ENCODE data around the gene GPANK1. TPM values are rescaled to one million over a fixed set of nuclear protein-coding genes. Genes with fewer than 3 reads are reported as not detected.
A peak's percentile ranks its signal among the peaks of the same experiment; 100 is the strongest.

Gene GPANK1
- total RNA-seq, 5 donors from 2014 or later (not counting 1 experiment from before 2014, with no cell fraction given): 13.0 to 27.6 (median 23.3) TPM

GRCh38 chr6:31666337-31666965, 1.7 kb upstream of the GPANK1 start:
- peak overlapping the region; percentile 94 to 97 (median 95) for H3K4me3 Mint-ChIP-seq
- DNase-seq (no peak), ATAC-seq (replicated peaks in 1 of 4) (no peak)
- peaks cover 51 to 63% (median 58%) of the 10 kb centered on the region in 3 donors for H3K4me1 Mint-ChIP-seq
- POLR2A ChIA-PET: interaction anchor here (0.6 to 0.7 kb wide), 2 partner anchors 47 to 125 kb away, joined by 3 to 6 read pairs; no protein-coding TSS in a partner anchor
- H3K4me3 ChIP-seq (ENCODE audit: control insufficient read depth in 1 of 2, extremely low read depth in 1 of 2, low read length in 1 of 2): peak overlapping the region; percentile 86 to 90
- peaks cover 48% of the 10 kb centered on the region for H3K36me3 Mint-ChIP-seq
- peaks cover 18 to 62% of the 10 kb centered on the region in 2 donors for H3K36me3 ChIP-seq (ENCODE audit: control insufficient read depth in 2 of 2, extremely low read depth in 1 of 2, insufficient read depth in 1 of 2, low read length in 1 of 2)
- H3K27me3 ChIP-seq (replicated peaks in 1 of 2; ENCODE audit: control insufficient read depth in 2 of 2, extremely low read depth in 1 of 2, insufficient read depth in 2 of 2, low read length in 1 of 2): no peaks in the 10 kb centered on the region
- CTCF ChIA-PET: interaction anchor here (0.7 to 1.2 kb wide), 2 partner anchors 13 to 164 kb away, joined by 3 read pairs; partner anchors contain the start of gene BAG6 (in 1 of the 2)
- peak overlapping the region; percentile 50 for H3K27ac ChIP-seq (ENCODE audit: low read length)
- no peaks in the 10 kb centered on the region for H3K27me3 Mint-ChIP-seq
- peak overlapping the region; percentile 98 to 99 for H3K27ac Mint-ChIP-seq
- peaks cover 19 to 56% of the 10 kb centered on the region in 2 experiments for H3K4me1 ChIP-seq (ENCODE audit: control insufficient read depth in 1 of 2, extremely low read depth in 1 of 2, insufficient read depth in 2 of 2, low read length in 2 of 2)
- H3K9me3 ChIP-seq: no peaks in the 10 kb centered on the region
- 1% methylated on average over 12 of the region's 15 CpGs for WGBS (ENCODE audit: insufficient coverage)
- H3K9me3 Mint-ChIP-seq: no peaks in the 10 kb centered on the region

- Mint-ChIP-seq H3K27ac (peak within 1 kb of the TSS; percentile 98 to 99), H3K4me3 (peak within 1 kb of the TSS; percentile 94 to 97 (median 95)), H3K27me3 (no peaks in the 10 kb centered on the region), H3K36me3 (peaks cover 43% of the 10 kb centered on the region), H3K9me3 (no peaks in the 10 kb centered on the region), H3K4me1 (peaks cover 57 to 69% (median 64%) of the 10 kb centered on the region in 3 donors)
- Histone ChIP-seq H3K4me3 (ENCODE audit: control insufficient read depth in 1 of 2, extremely low read depth in 1 of 2, low read length in 1 of 2) (peak within 1 kb of the TSS; percentile 86 to 90), H3K36me3 (ENCODE audit: control insufficient read depth in 2 of 2, extremely low read depth in 1 of 2, insufficient read depth in 1 of 2, low read length in 1 of 2) (peaks cover 18 to 55% of the 10 kb centered on the region in 2 donors), H3K27ac (ENCODE audit: low read length) (peak within 1 kb of the TSS; percentile 97), H3K9me3 (no peaks in the 10 kb centered on the region), H3K27me3 (replicated peaks in 1 of 2; ENCODE audit: control insufficient read depth in 2 of 2, extremely low read depth in 1 of 2, insufficient read depth in 2 of 2, low read length in 1 of 2) (no peaks in the 10 kb centered on the region), H3K4me1 (ENCODE audit: control insufficient read depth in 1 of 2, extremely low read depth in 1 of 2, insufficient read depth in 2 of 2, low read length in 2 of 2) (peaks cover 19 to 63% of the 10 kb centered on the region in 2 experiments)
- peak; percentile 87 to 93 (median 88) for ATAC-seq (replicated peaks in 1 of 4)
- DNase-seq: peak; percentile 94 to 99 (median 98)
- ChIA-PET POLR2A (interaction anchor here (0.6 to 1.2 kb wide), 4 partner anchors 14 to 197 kb away, joined by 4 to 11 read pairs (median 6); partner anchors contain the start of genes BAG6 (in 1 of the 2) and NEU1 (in 1 of the 2)), CTCF (interaction anchor here (0.5 to 1.2 kb wide), 7 partner anchors 13 to 220 kb away, joined by 3 to 10 read pairs (median 3); partner anchors contain the start of genes ABHD16A (in 1 of the 2), BAG6 (in 1 of the 2) and NEU1 (in 1 of the 2))
- under 1% methylated on average over 50 of the region's 63 CpGs for WGBS (ENCODE audit: insufficient coverage)
Measured at GRCh38 chr6:31665501-31666336, 922 bp upstream of the GPANK1 start, which contains the start of gene CSNK2B. TSS of gene CSNK2B (plus strand) at chr6:31666080. CDS start at chr6:31666832, 752 bp downstream.

GRCh38 chr6:31663961-31664789, 622 bp downstream of the GPANK1 start:
- Histone ChIP-seq H3K27me3 (replicated peaks in 1 of 2; ENCODE audit: control insufficient read depth in 2 of 2, extremely low read depth in 1 of 2, insufficient read depth in 2 of 2, low read length in 1 of 2) (no peaks in the 10 kb centered on the region), H3K9me3 (no peaks in the 10 kb centered on the region), H3K4me3 (ENCODE audit: control insufficient read depth in 1 of 2, extremely low read depth in 1 of 2, low read length in 1 of 2) (peak overlapping the region; percentile 86 to 90), H3K4me1 (ENCODE audit: control insufficient read depth in 1 of 2, extremely low read depth in 1 of 2, insufficient read depth in 2 of 2, low read length in 2 of 2) (peaks cover 24 to 71% of the 10 kb centered on the region in 2 experiments), H3K27ac (ENCODE audit: low read length) (peak overlapping the region; percentile 97), H3K36me3 (ENCODE audit: control insufficient read depth in 2 of 2, extremely low read depth in 1 of 2, insufficient read depth in 1 of 2, low read length in 1 of 2) (peaks cover 12 to 39% of the 10 kb centered on the region in 2 donors)
- peaks cover 70 to 81% (median 74%) of the 10 kb centered on the region in 3 donors for H3K4me1 Mint-ChIP-seq
- H3K27me3 Mint-ChIP-seq: no peaks in the 10 kb centered on the region
- no peaks in the 10 kb centered on the region for H3K9me3 Mint-ChIP-seq
- CTCF ChIA-PET: interaction anchor here (0.8 to 1.6 kb wide), 6 partner anchors 10 to 198 kb away, joined by 3 to 10 read pairs (median 4); partner anchors contain the start of genes ABHD16A (in 1 of the 2), BAG6 (in 1 of the 2) and NEU1 (in 1 of the 2)
- 35% methylated on average over 10 of the region's 17 CpGs for WGBS (ENCODE audit: insufficient coverage)
- ATAC-seq (replicated peaks in 1 of 4) (no peak), DNase-seq (peak in 1 of 35 experiments; percentile 34)
- POLR2A ChIA-PET: interaction anchor here (0.5 to 1.6 kb wide), 7 partner anchors 10 to 199 kb away, joined by 3 to 11 read pairs (median 5); partner anchors contain the start of genes BAG6 (in 1 of the 2) and NEU1 (in 1 of the 2)
- H3K36me3 Mint-ChIP-seq: peaks cover 38% of the 10 kb centered on the region
- H3K4me3 Mint-ChIP-seq: peak overlapping the region; percentile 94 to 97 (median 95)
- H3K27ac Mint-ChIP-seq: peak overlapping the region; percentile 98 to 99

- WGBS (ENCODE audit: insufficient coverage): 66% methylated on average over 5 of the region's 9 CpGs
- H3K27me3 ChIP-seq (replicated peaks in 1 of 2; ENCODE audit: control insufficient read depth in 2 of 2, extremely low read depth in 1 of 2, insufficient read depth in 2 of 2, low read length in 1 of 2): no peaks in the 10 kb centered on the region
- H3K36me3 ChIP-seq (ENCODE audit: control insufficient read depth in 2 of 2, extremely low read depth in 1 of 2, insufficient read depth in 1 of 2, low read length in 1 of 2): peaks cover 5 to 32% of the 10 kb centered on the region in 2 donors
- H3K9me3 ChIP-seq: no peaks in the 10 kb centered on the region
- peak overlapping the region; percentile 86 to 90 for H3K4me3 ChIP-seq (ENCODE audit: control insufficient read depth in 1 of 2, extremely low read depth in 1 of 2, low read length in 1 of 2)
- Mint-ChIP-seq H3K4me1 (peaks cover 76 to 83% (median 78%) of the 10 kb centered on the region in 3 donors), H3K4me3 (peak overlapping the region; percentile 94 to 97 (median 95)), H3K27me3 (no peaks in the 10 kb centered on the region), H3K36me3 (peaks cover 31% of the 10 kb centered on the region), H3K9me3 (no peaks in the 10 kb centered on the region), H3K27ac (peak overlapping the region; percentile 98 to 99)
- ChIA-PET CTCF (interaction anchor here in 1 of 2 donors (0.6 to 1.6 kb wide), 3 partner anchors 10 to 173 kb away, joined by 3 to 9 read pairs (median 5); no protein-coding TSS in a partner anchor), POLR2A (interaction anchor here (0.5 to 1.6 kb wide), 3 partner anchors 9 to 19 kb away, joined by 3 to 6 read pairs (median 5); no protein-coding TSS in a partner anchor)
- DNase-seq (no peak), ATAC-seq (replicated peaks in 1 of 4) (no peak)
- H3K27ac ChIP-seq (ENCODE audit: low read length): no peak overlapping the region
- H3K4me1 ChIP-seq (ENCODE audit: control insufficient read depth in 1 of 2, extremely low read depth in 1 of 2, insufficient read depth in 2 of 2, low read length in 2 of 2): peaks cover 28 to 75% of the 10 kb centered on the region in 2 experiments
Measured at GRCh38 chr6:31663126-31663960, 1.5 kb downstream of the GPANK1 start.
